ENCODE results near the gene GLYATL1. TPM values are rescaled to one million over a fixed set of nuclear protein-coding genes. Genes with fewer than 3 reads are reported as not detected.

The GLYATL1 gene
- total and polyA plus RNA-seq, 2 of the 13 experiments (the other 11 are each of a cell fraction or from before 2014, with no cell fraction given), result 0.17 TPM; not detected in 1

DNA sequence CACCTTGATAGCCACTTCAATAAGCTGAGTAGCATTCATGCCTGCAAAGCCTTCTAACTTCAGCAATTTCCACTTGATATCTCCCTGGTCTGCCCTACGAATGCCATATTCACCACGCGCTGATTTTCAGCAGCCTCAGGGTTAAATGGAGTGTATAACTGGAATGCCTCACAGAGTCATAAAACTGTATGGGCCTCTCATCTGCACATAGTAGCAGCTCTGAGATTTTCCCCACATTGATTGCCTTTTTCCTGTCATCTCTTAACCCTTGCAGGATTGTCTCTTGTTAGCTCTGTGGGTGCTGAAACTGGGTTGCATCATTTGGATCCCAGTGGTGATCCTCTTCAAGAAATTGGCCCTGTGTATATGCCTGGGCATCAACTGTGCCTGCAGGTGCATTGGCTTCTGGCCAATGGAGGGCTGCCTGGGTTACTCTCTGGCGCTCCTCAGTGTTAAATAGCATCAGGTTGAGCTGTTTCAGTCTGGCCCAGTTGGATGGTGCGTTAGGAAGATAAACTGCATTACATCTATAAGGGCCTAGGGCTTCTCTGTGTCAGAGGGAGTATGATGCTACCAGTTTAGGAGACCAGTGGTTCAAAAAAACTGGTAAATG lies 17.4 kb upstream of the GLYATL1 start:
- in situ Hi-C loops (cut with HindIII; ENCODE audit: extremely low pct_ligation_motif_present, low pct_unique_long_range_greater_than_20kb) (no loop called here), intact Hi-C loops (cut with micrococcal nuclease; ENCODE audit: unreplicated experiment) (loop anchor here (10.0 kb wide), 1 partner anchor 157 kb away; no protein-coding TSS in a partner anchor)
- no peak overlapping the region for H3K27ac ChIP-seq (ENCODE audit: extremely low read length, insufficient read depth, low read length)
- no peak for FAIRE-seq
- ChIA-PET POLR2A (no interaction called here), CTCF (ENCODE audit: low intra/inter-chr PET ratio, low total read pairs) (no interaction called here)
- no peaks in the 10 kb centered on the region for H3K36me3 ChIP-seq (replicated peaks in 1 of 2; ENCODE audit: control insufficient read depth in 1 of 2, insufficient read depth in 2 of 2, low read length in 2 of 2)
- H4K20me1 ChIP-seq (ENCODE audit: insufficient read depth, low read length), result no peaks in the 10 kb centered on the region
- WGBS (ENCODE audit: low lambda C conversion rate), result 41% methylated on average over 5 of the region's 5 CpGs
- no peaks in the 10 kb centered on the region for H3K79me2 ChIP-seq (ENCODE audit: insufficient read depth, low read length)
- DNase-seq (ENCODE audit: low spot score), result no peak
- no peak overlapping the region for H2AFZ ChIP-seq (ENCODE audit: low read length)
- no peak for ATAC-seq
- H3K9ac ChIP-seq (ENCODE audit: insufficient read depth, low read depth, low read length), result no peak overlapping the region
- H3K4me3 ChIP-seq (replicated peaks in 1 of 3; ENCODE audit: insufficient read depth in 1 of 3, low read depth in 2 of 3, low read length in 3 of 3), result no peak overlapping the region
- BruUV-seq (replicated peaks), result no TSS peak
- H3K4me1 ChIP-seq (ENCODE audit: insufficient read depth, low read length), result peaks cover 21% of the 10 kb centered on the region
- peaks cover 9% of the 10 kb centered on the region for H3K9me3 ChIP-seq (ENCODE audit: low read length)
- H3K4me2 ChIP-seq (ENCODE audit: low read depth, low read length), result no peak overlapping the region
- no peaks in the 10 kb centered on the region; a peak in 1 of 5 replicates for H3K27me3 ChIP-seq (ENCODE audit: control insufficient read depth in 1 of 2, insufficient read depth in 2 of 2, low read length in 2 of 2)
- TF ChIP-seq SRSF1 (optimal IDR thresholded peaks at IDR 0.05; ENCODE audit: low read depth, low read length) (no peak), PHF20 (CRISPR knock-in tag; IDR thresholded peaks at IDR 0.05) (no peak), TAF15 (IDR thresholded peaks at IDR 0.05; ENCODE audit: low read depth, low read length, poor library complexity, severe bottlenecking) (no peak), TSC22D2 (CRISPR knock-in tag; IDR thresholded peaks at IDR 0.05; ENCODE audit: borderline replicate concordance) (no peak), NR3C1 (CRISPR knock-in tag; IDR thresholded peaks at IDR 0.05) (no peak), ZNF34 (CRISPR knock-in tag; IDR thresholded peaks at IDR 0.05; ENCODE audit: borderline replicate concordance) (no peak), NFIB (CRISPR knock-in tag; IDR thresholded peaks at IDR 0.05; ENCODE audit: borderline replicate concordance) (no peak), ZNF883 (CRISPR knock-in tag; IDR thresholded peaks at IDR 0.05; ENCODE audit: not compliant biosample characterization) (no peak), MYC (CRISPR knock-in tag; IDR thresholded peaks at IDR 0.05; ENCODE audit: borderline replicate concordance) (no peak), HMG20B (CRISPR knock-in tag; conservative IDR thresholded peaks at IDR 0.05) (no peak), HNF4G (IDR thresholded peaks at IDR 0.05; ENCODE audit: borderline replicate concordance, low read depth, low read length) (no peak), HNF4G (CRISPR knock-in tag; IDR thresholded peaks at IDR 0.05; ENCODE audit: borderline replicate concordance, low read depth) (no peak), FOXK1 (CRISPR knock-in tag; IDR thresholded peaks at IDR 0.05; ENCODE audit: borderline replicate concordance, low read depth) (no peak), PBX2 (CRISPR knock-in tag; IDR thresholded peaks at IDR 0.05) (no peak)
- TF ChIP-seq, protein P1, sequence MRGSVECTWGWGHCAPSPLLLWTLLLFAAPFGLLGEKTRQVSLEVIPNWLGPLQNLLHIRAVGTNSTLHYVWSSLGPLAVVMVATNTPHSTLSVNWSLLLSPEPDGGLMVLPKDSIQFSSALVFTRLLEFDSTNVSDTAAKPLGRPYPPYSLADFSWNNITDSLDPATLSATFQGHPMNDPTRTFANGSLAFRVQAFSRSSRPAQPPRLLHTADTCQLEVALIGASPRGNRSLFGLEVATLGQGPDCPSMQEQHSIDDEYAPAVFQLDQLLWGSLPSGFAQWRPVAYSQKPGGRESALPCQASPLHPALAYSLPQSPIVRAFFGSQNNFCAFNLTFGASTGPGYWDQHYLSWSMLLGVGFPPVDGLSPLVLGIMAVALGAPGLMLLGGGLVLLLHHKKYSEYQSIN (CRISPR knock-in tag; IDR thresholded peaks at IDR 0.05; ENCODE audit: borderline replicate concordance), result no peak
- TF ChIP-seq, protein P2, sequence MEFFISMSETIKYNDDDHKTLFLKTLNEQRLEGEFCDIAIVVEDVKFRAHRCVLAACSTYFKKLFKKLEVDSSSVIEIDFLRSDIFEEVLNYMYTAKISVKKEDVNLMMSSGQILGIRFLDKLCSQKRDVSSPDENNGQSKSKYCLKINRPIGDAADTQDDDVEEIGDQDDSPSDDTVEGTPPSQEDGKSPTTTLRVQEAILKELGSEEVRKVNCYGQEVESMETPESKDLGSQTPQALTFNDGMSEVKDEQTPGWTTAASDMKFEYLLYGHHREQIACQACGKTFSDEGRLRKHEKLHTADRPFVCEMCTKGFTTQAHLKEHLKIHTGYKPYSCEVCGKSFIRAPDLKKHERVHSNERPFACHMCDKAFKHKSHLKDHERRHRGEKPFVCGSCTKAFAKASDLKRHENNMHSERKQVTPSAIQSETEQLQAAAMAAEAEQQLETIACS (CRISPR knock-in tag; IDR thresholded peaks at IDR 0.05), result no peak
- TF ChIP-seq, protein P3, sequence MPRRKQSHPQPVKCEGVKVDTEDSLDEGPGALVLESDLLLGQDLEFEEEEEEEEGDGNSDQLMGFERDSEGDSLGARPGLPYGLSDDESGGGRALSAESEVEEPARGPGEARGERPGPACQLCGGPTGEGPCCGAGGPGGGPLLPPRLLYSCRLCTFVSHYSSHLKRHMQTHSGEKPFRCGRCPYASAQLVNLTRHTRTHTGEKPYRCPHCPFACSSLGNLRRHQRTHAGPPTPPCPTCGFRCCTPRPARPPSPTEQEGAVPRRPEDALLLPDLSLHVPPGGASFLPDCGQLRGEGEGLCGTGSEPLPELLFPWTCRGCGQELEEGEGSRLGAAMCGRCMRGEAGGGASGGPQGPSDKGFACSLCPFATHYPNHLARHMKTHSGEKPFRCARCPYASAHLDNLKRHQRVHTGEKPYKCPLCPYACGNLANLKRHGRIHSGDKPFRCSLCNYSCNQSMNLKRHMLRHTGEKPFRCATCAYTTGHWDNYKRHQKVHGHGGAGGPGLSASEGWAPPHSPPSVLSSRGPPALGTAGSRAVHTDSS (CRISPR knock-in tag; conservative IDR thresholded peaks at IDR 0.05), result no peak
